ENCODE results near the gene ZMAT3. TPM values are rescaled to one million over a fixed set of nuclear protein-coding genes. Genes with fewer than 3 reads are reported as not detected.

The ZMAT3 gene
- total and polyA plus RNA-seq, 2 of the 13 experiments (the other 11 are each of a cell fraction or from before 2014, with no cell fraction given), result 11.4 to 11.7 TPM

GRCh38 chr3:179067291-179067690, 4.3 kb downstream of the ZMAT3 start (continued):
- peak; percentile 86 for TF ChIP-seq PRDM15 (CRISPR knock-in tag; IDR thresholded peaks at IDR 0.05)
- TF ChIP-seq PPARG (CRISPR knock-in tag; conservative IDR thresholded peaks at IDR 0.05), result peak; percentile 44; the same call in 1 of the 2 replicates
- TF ChIP-seq ZNF24 (IDR thresholded peaks at IDR 0.05), result no peak
- peak; percentile 19; the same call in 1 of the 2 replicates for TF ChIP-seq ZMYM4 (CRISPR knock-in tag; IDR thresholded peaks at IDR 0.05)
- TF ChIP-seq HOXA3 (CRISPR knock-in tag; IDR thresholded peaks at IDR 0.05), result peak; percentile 11; the same call in 1 of the 2 replicates

GRCh38 chr3:179063945-179064560, 7.6 kb downstream of the ZMAT3 start:
- no TSS peak for BruUV-seq (replicated peaks)
- in situ Hi-C loops (cut with HindIII; ENCODE audit: extremely low pct_ligation_motif_present, low pct_unique_long_range_greater_than_20kb) (no loop called here), intact Hi-C loops (cut with micrococcal nuclease; ENCODE audit: unreplicated experiment) (no loop called here)
- H2AFZ ChIP-seq (ENCODE audit: low read length), result no peak overlapping the region
- no peak overlapping the region for H3K4me3 ChIP-seq (replicated peaks in 1 of 3; ENCODE audit: insufficient read depth in 1 of 3, low read depth in 2 of 3, low read length in 3 of 3)
- H3K27ac ChIP-seq (ENCODE audit: extremely low read length, insufficient read depth, low read length), result no peak overlapping the region
- H3K4me2 ChIP-seq (ENCODE audit: low read depth, low read length), result no peak overlapping the region
- FAIRE-seq (no peak), DNase-seq (ENCODE audit: low spot score) (no peak), ATAC-seq (no peak)
- no peak overlapping the region for H3K9ac ChIP-seq (ENCODE audit: insufficient read depth, low read depth, low read length)
- H3K79me2 ChIP-seq (ENCODE audit: insufficient read depth, low read length), result peaks cover 58% of the 10 kb centered on the region
- H3K4me1 ChIP-seq (ENCODE audit: insufficient read depth, low read length), result peaks cover 33% of the 10 kb centered on the region
- TF ChIP-seq ZNF331 (CRISPR knock-in tag; IDR thresholded peaks at IDR 0.05) (no peak), GLI4 (CRISPR knock-in tag; IDR thresholded peaks at IDR 0.05; ENCODE audit: borderline replicate concordance) (no peak), ZNF605 (CRISPR knock-in tag; IDR thresholded peaks at IDR 0.05) (no peak), ISX (CRISPR knock-in tag; conservative IDR thresholded peaks at IDR 0.05) (no peak), LCORL (IDR thresholded peaks at IDR 0.05) (no peak), LCORL (CRISPR knock-in tag; IDR thresholded peaks at IDR 0.05) (no peak)
- CTCF ChIA-PET (ENCODE audit: low intra/inter-chr PET ratio, low total read pairs), result no interaction called here
- H3K9me3 ChIP-seq (ENCODE audit: low read length), result no peaks in the 10 kb centered on the region
- H3K36me3 ChIP-seq (replicated peaks in 1 of 2; ENCODE audit: control insufficient read depth in 1 of 2, insufficient read depth in 2 of 2, low read length in 2 of 2), result peaks cover 9 to 23% of the 10 kb centered on the region in 2 experiments
- POLR2A ChIA-PET, result interaction anchor here (1.3 kb wide), 1 partner anchor 16 kb away, joined by 3 read pairs; no protein-coding TSS in a partner anchor
- H3K27me3 ChIP-seq (ENCODE audit: control insufficient read depth in 1 of 2, insufficient read depth in 2 of 2, low read length in 2 of 2), result no peaks in the 10 kb centered on the region
- H4K20me1 ChIP-seq (ENCODE audit: insufficient read depth, low read length), result no peaks in the 10 kb centered on the region
- 90% methylated on average over 6 of the region's 6 CpGs for WGBS (ENCODE audit: low lambda C conversion rate)
